ENCODE data around the gene ARPC1B. TPM values are rescaled to one million over a fixed set of nuclear protein-coding genes. Genes with fewer than 3 reads are reported as not detected.

Gene ARPC1B
- total RNA-seq, 1 experiment from 2014 or later: 381 TPM

DNA sequence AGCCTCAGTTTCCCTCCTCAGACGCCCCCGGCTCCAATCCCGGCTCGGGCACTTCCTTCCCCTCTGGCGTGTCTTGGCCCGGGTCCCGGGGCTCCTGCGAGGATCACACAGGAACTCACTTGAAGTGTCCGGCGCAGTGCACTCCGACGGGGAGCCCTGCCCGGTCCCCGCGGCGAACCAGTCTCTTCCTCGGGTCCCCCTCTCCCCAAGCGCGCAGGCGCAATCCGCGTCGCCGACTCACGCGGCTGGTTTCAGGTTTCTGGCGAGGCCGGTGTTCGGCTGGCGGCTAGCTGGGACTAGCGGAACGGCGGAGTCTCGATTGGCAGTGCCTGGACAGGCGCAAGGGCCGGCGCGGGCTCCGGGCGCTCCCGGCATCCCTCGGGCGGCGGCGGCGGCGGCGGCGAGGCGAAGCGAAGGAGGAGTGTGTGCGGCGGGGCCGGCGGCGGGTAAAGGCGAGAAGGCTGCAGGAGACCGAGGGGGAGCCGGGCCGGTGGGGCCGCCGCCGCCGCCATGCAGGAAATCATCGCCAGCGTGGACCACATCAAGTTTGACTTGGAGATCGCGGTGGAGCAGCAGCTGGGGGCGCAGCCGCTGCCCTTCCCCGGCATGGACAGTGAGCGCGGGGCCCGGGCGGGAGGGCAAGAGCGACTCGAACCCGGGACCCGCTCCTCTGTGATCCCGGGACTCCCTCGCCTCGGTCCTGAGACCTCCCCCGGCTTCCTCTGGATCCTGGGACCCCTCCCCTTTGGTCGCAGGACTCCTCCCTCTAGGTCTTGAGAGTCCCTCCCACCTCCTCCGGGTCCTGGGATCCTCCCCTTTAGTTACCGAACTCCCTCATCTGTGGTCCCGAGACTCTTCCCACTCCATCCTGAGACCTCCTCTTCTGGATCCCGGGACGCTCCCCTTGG lies 64.3 kb downstream of the ARPC1B start, which contains the start of the genes CPSF4 and PTCD1:
Gene CPSF4 (plus strand): TSS at position 371 of the 908 bp plus-strand sequence. CDS start 140 bp downstream, at position 511.
Gene PTCD1 (minus strand): TSS at position 226 of the 908 bp plus-strand sequence. CDS start 3,556 bp downstream, outside the sequence.
- Histone ChIP-seq H4K20me1 (ENCODE audit: low read length) (0 out of 2 replicates have a peak, but pooled peaks cover 6% of the 10 kb centered on the region), H3K9ac (ENCODE audit: low read length) (peak within 1 kb of the TSS; percentile 98), H3K4me1 (ENCODE audit: insufficient read depth, low read length) (peaks cover 13% of the 10 kb centered on the region), H3K36me3 (ENCODE audit: low read depth, low read length) (peaks cover under 1% of the 10 kb centered on the region; the same call in 1 of the 2 replicates), H3K4me3 (ENCODE audit: low read length) (peak within 1 kb of the TSS; percentile 99), H3K9me3 (ENCODE audit: low read length) (no peaks in the 10 kb centered on the region), H3K27me3 (ENCODE audit: low read length) (no peaks in the 10 kb centered on the region), H2AFZ (ENCODE audit: low read length) (peak within 1 kb of the TSS; percentile 96), H3K9me2 (replicated peaks; ENCODE audit: low read length) (no peaks in the 10 kb centered on the region), H3K79me2 (ENCODE audit: low read length) (peaks cover 49% of the 10 kb centered on the region), H3K4me2 (ENCODE audit: low read length) (peak within 1 kb of the TSS; percentile 94), H3F3A (ENCODE audit: low read length, unreplicated experiment) (no peaks in the 10 kb centered on the region), H3K27ac (ENCODE audit: low read length) (peak within 1 kb of the TSS; percentile 49)
- TSS peak; percentile 51 for BruUV-seq (replicated peaks)
- ATAC-seq (peak; percentile 96), DNase-seq (peak; percentile 94)
- intact Hi-C loops (cut with micrococcal nuclease): loop anchor here (2.0 kb wide), 1 partner anchor 30 kb away; the partner anchor contains the start of genes BUD31 and PDAP1
- POLR2A ChIA-PET (ENCODE audit: unreplicated experiment): interaction anchor here (0.5 kb wide), 1 partner anchor 64 kb away, joined by 3 read pairs; no protein-coding TSS in a partner anchor
- TF ChIP-seq, protein P1, sequence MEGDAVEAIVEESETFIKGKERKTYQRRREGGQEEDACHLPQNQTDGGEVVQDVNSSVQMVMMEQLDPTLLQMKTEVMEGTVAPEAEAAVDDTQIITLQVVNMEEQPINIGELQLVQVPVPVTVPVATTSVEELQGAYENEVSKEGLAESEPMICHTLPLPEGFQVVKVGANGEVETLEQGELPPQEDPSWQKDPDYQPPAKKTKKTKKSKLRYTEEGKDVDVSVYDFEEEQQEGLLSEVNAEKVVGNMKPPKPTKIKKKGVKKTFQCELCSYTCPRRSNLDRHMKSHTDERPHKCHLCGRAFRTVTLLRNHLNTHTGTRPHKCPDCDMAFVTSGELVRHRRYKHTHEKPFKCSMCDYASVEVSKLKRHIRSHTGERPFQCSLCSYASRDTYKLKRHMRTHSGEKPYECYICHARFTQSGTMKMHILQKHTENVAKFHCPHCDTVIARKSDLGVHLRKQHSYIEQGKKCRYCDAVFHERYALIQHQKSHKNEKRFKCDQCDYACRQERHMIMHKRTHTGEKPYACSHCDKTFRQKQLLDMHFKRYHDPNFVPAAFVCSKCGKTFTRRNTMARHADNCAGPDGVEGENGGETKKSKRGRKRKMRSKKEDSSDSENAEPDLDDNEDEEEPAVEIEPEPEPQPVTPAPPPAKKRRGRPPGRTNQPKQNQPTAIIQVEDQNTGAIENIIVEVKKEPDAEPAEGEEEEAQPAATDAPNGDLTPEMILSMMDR (conservative IDR thresholded peaks at IDR 0.05; ENCODE audit: low read depth, low read length): no peak
- TF ChIP-seq EZH2phosphoT487 (IDR thresholded peaks at IDR 0.05; ENCODE audit: borderline replicate concordance, low read length) (no peak), EZH2 (IDR thresholded peaks at IDR 0.05; ENCODE audit: low read length, unreplicated experiment) (no peak)
- CTCF ChIA-PET: interaction anchor here (0.6 kb wide), 1 partner anchor 9 kb away, joined by 5 read pairs; no protein-coding TSS in a partner anchor

DNA sequence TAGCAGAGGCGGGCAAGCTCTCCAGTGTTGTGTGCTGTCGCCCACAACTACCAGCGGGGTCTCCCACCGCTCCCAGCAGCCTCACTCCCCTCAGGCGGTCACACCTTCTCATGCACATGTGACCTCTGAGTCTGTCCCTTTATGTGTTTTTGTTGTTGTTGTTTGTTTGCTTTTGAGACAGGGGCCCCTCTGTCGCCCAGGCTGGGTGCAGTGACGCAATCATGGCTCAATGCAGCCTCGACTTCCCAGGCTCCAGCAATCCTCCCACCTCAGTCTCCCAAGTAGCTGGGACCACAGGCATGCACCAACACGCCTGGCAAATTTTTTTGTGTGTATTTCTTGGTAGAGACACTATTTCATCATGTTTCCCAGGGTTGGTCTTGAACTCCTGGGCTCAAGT lies 65.7 kb downstream of the ARPC1B start:
- ATAC-seq (no peak), DNase-seq (no peak)
- POLR2A ChIA-PET (ENCODE audit: unreplicated experiment): interaction anchor here (0.6 kb wide), 1 partner anchor 32 kb away, joined by 3 read pairs; the partner anchor contains the start of genes BUD31 and PDAP1
- TF ChIP-seq EZH2phosphoT487 (IDR thresholded peaks at IDR 0.05; ENCODE audit: borderline replicate concordance, low read length): no peak
- TF ChIP-seq, protein P1 (conservative IDR thresholded peaks at IDR 0.05; ENCODE audit: low read depth, low read length): no peak
- TF ChIP-seq EZH2 (IDR thresholded peaks at IDR 0.05; ENCODE audit: low read length, unreplicated experiment): no peak
- Histone ChIP-seq H3F3A (ENCODE audit: low read length, unreplicated experiment) (no peaks in the 10 kb centered on the region), H3K79me2 (ENCODE audit: low read length) (peaks cover 49% of the 10 kb centered on the region), H3K27me3 (ENCODE audit: low read length) (no peaks in the 10 kb centered on the region), H4K20me1 (ENCODE audit: low read length) (0 out of 2 replicates have a peak, but pooled peaks cover 6% of the 10 kb centered on the region), H3K4me1 (ENCODE audit: insufficient read depth, low read length) (peaks cover 13% of the 10 kb centered on the region), H2AFZ (ENCODE audit: low read length) (no peak overlapping the region), H3K36me3 (ENCODE audit: low read depth, low read length) (peaks cover 9% of the 10 kb centered on the region; the same call in 1 of the 2 replicates), H3K4me3 (ENCODE audit: low read length) (peak overlapping the region; percentile 99), H3K27ac (ENCODE audit: low read length) (no peak overlapping the region), H3K9me2 (replicated peaks; ENCODE audit: low read length) (no peaks in the 10 kb centered on the region), H3K4me2 (ENCODE audit: low read length) (peak overlapping the region; percentile 94), H3K9ac (ENCODE audit: low read length) (peak overlapping the region; percentile 98; the same call in 1 of the 2 replicates), H3K9me3 (ENCODE audit: low read length) (no peaks in the 10 kb centered on the region)
- intact Hi-C loops (cut with micrococcal nuclease): no loop called here
- BruUV-seq (replicated peaks): no TSS peak
- CTCF ChIA-PET: no interaction called here

Other genes starting within 250 kb of the ARPC1B start
- 30.2 and 32.3 TPM in 2 replicates for gene SMURF1, start 230.6 kb upstream of the ARPC1B start, total RNA-seq (2014; rRNA removed)
- 0.40 and 1.3 TPM in 2 replicates for gene KPNA7, start 166.6 kb upstream of the ARPC1B start, total RNA-seq (2014; rRNA removed)
- 2.8 and 4.7 TPM in 2 replicates for gene MYH16, start 101.9 kb upstream of the ARPC1B start, total RNA-seq (2014; rRNA removed)
- 183 and 193 TPM in 2 replicates for gene ARPC1A, start 48.8 kb upstream of the ARPC1B start, total RNA-seq (2014; rRNA removed)
- 58.6 and 84.7 TPM in 2 replicates for gene PDAP1, start 33.9 kb downstream of the ARPC1B start, total RNA-seq (2014; rRNA removed)
- 120 and 144 TPM in 2 replicates for gene BUD31, start 34.2 kb downstream of the ARPC1B start, total RNA-seq (2014; rRNA removed)
- gene PTCD1, start 64.1 kb downstream of the ARPC1B start, total RNA-seq (2014; rRNA removed): 10.4 and 11.5 TPM in 2 replicates
- gene CPSF4, start 64.2 kb downstream of the ARPC1B start, total RNA-seq (2014; rRNA removed): 49.5 and 65.3 TPM in 2 replicates
- 660 and 1,030 TPM in 2 replicates for gene ATP5MF, start 91.4 kb downstream of the ARPC1B start, total RNA-seq (2014; rRNA removed)
- 6.6 and 8.3 TPM in 2 replicates for gene ZNF789, start 98.2 kb downstream of the ARPC1B start, total RNA-seq (2014; rRNA removed)
- gene ZNF394, start 125.6 kb downstream of the ARPC1B start, total RNA-seq (2014; rRNA removed): 17.7 and 19.4 TPM in 2 replicates
- gene ZKSCAN5, start 129.9 kb downstream of the ARPC1B start, total RNA-seq (2014; rRNA removed): 8.6 and 9.9 TPM in 2 replicates
- gene FAM200A, start 177.4 kb downstream of the ARPC1B start, total RNA-seq (2014; rRNA removed): 2.2 and 3.8 TPM in 2 replicates
- not detected in 2 replicates for gene ZNF655, start 183.9 kb downstream of the ARPC1B start, total RNA-seq (2014; rRNA removed)
- not detected in 2 replicates for gene TMEM225B, start 223.5 kb downstream of the ARPC1B start, total RNA-seq (2014; rRNA removed)
- gene ZSCAN25, start 242.2 kb downstream of the ARPC1B start, total RNA-seq (2014; rRNA removed): 13.9 and 18.9 TPM in 2 replicates